ENCODE data around the gene LRFN4.

DNA sequence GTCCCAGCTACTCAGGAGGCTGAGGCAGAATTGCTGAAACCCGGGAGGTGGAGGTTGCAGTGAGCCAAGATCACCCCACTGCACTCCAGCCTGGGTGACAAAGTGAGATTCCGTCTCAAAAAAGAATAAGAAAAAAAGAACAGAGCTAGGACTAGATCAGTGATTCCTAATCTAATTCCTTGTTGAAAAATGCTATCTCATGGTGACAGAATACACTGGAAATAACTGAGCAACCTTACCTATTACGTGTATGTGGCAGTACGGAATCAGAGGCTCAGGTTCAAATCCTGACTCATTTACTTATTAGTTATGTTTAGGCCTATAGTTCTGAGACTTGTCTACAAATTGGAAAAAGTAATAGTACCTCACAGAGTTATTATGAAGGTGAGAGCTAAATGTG is 33.2 kb upstream of the LRFN4 start:
- TF ChIP-seq POLR2A (IDR thresholded peaks at IDR 0.05): no peak
- TF ChIP-seq, protein P1, sequence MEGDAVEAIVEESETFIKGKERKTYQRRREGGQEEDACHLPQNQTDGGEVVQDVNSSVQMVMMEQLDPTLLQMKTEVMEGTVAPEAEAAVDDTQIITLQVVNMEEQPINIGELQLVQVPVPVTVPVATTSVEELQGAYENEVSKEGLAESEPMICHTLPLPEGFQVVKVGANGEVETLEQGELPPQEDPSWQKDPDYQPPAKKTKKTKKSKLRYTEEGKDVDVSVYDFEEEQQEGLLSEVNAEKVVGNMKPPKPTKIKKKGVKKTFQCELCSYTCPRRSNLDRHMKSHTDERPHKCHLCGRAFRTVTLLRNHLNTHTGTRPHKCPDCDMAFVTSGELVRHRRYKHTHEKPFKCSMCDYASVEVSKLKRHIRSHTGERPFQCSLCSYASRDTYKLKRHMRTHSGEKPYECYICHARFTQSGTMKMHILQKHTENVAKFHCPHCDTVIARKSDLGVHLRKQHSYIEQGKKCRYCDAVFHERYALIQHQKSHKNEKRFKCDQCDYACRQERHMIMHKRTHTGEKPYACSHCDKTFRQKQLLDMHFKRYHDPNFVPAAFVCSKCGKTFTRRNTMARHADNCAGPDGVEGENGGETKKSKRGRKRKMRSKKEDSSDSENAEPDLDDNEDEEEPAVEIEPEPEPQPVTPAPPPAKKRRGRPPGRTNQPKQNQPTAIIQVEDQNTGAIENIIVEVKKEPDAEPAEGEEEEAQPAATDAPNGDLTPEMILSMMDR (IDR thresholded peaks at IDR 0.05): no peak
